Measurements from ENCODE around the gene HMGA1. TPM values are rescaled to one million over a fixed set of nuclear protein-coding genes. Genes with fewer than 3 reads are reported as not detected.

HMGA1 gene
- total RNA-seq, 2 donors from 2014 or later: 22.6 to 27.7 TPM

- TF ChIP-seq POLR2A (IDR thresholded peaks at IDR 0.05) (no peak), CTCF (IDR thresholded peaks at IDR 0.05) (no peak)
- WGBS, 2 donors: 47 to 59% methylated on average over 2 of the region's 2 CpGs
- H3K9me3 ChIP-seq: no peaks in the 10 kb centered on the region
- intact Hi-C loops (cut with DNase I): no loop called here
- no peaks in the 10 kb centered on the region for H3K36me3 ChIP-seq (replicated peaks in 1 of 2; ENCODE audit: insufficient read depth in 1 of 2, low read depth in 2 of 2)
- H3K4me1 ChIP-seq: peaks cover 6% of the 10 kb centered on the region
- H3K27ac ChIP-seq: no peak overlapping the region
- no peaks in the 10 kb centered on the region for H3K27me3 ChIP-seq
- no peak overlapping the region for H3K4me3 ChIP-seq
- DNase-seq (no peak), ATAC-seq (no peak)
Measured at GRCh38 chr6:34218691-34219090, 18.0 kb upstream of the HMGA1 start.

- intact Hi-C loops (cut with DNase I): no loop called here
- Histone ChIP-seq H3K36me3 (replicated peaks in 1 of 2; ENCODE audit: insufficient read depth in 1 of 2, low read depth in 2 of 2) (no peaks in the 10 kb centered on the region), H3K4me3 (no peak overlapping the region), H3K4me1 (peaks cover 12% of the 10 kb centered on the region), H3K27me3 (no peaks in the 10 kb centered on the region), H3K27ac (peak overlapping the region in 3 of 4 donors; percentile 68 to 99 (median 91)), H3K9me3 (no peaks in the 10 kb centered on the region)
- DNase-seq (peak in 3 of 4 donors; percentile 32 to 42 (median 33)), ATAC-seq (peak; percentile 30)
- WGBS, 2 donors: 25 to 29% methylated on average over 16 of the region's 16 CpGs
- TF ChIP-seq CTCF (IDR thresholded peaks at IDR 0.05) (no peak), POLR2A (IDR thresholded peaks at IDR 0.05) (no peak)
Measured at GRCh38 chr6:34223381-34223955, 13.2 kb upstream of the HMGA1 start.

GRCh38 chr6:34223956-34224940 lies 12.4 kb upstream of the HMGA1 start:
- ATAC-seq: peak; percentile 99
- Histone ChIP-seq H3K27ac (peak overlapping the region; percentile 89 to 100 (median 95)), H3K4me1 (peaks cover 12% of the 10 kb centered on the region), H3K36me3 (replicated peaks in 1 of 2; ENCODE audit: insufficient read depth in 1 of 2, low read depth in 2 of 2) (no peaks in the 10 kb centered on the region), H3K4me3 (peak overlapping the region in 1 of 2 donors; percentile 54), H3K27me3 (no peaks in the 10 kb centered on the region), H3K9me3 (no peaks in the 10 kb centered on the region)
- 2 to 5% methylated on average over 17 to 52 of the region's 55 CpGs for WGBS, 2 donors
- no peak for TF ChIP-seq CTCF (IDR thresholded peaks at IDR 0.05)
- TF ChIP-seq POLR2A (IDR thresholded peaks at IDR 0.05): peak; percentile 68 to 82 (median 81)
- intact Hi-C loops (cut with DNase I): no loop called here
- DNase-seq: peak; percentile 93 to 96 (median 96)

- Histone ChIP-seq H3K9me3 (no peaks in the 10 kb centered on the region), H3K36me3 (replicated peaks in 1 of 2; ENCODE audit: insufficient read depth in 1 of 2, low read depth in 2 of 2) (no peaks in the 10 kb centered on the region), H3K4me1 (peaks cover 12% of the 10 kb centered on the region), H3K27ac (no peak overlapping the region), H3K4me3 (no peak overlapping the region), H3K27me3 (no peaks in the 10 kb centered on the region)
- intact Hi-C loops (cut with DNase I): no loop called here
- WGBS, 2 donors: 71 to 75% methylated on average over 5 of the region's 5 CpGs
- no peak for DNase-seq
- no peak for TF ChIP-seq CTCF (IDR thresholded peaks at IDR 0.05)
- no peak for TF ChIP-seq POLR2A (IDR thresholded peaks at IDR 0.05)
- ATAC-seq: no peak
Measured at GRCh38 chr6:34225551-34225950, 11.1 kb upstream of the HMGA1 start.

Data from body of pancreas (tissue), 4 donors.